Muscle layer of duodenum (tissue), 2 donors: ENCODE measurements around the gene SART3.
A peak's percentile ranks its signal among the peaks of the same experiment; 100 is the strongest.
"Not testable (repeated sequence)": the region's sequence is repeated elsewhere in the genome, so short reads cannot be mapped to it uniquely, and the experiment has no call there.

Experiments used
- H3K27ac ChIP-seq: one replicate; pipeline ENCODE4 v1.7.0; 2013; ENCODE audit warnings: mild to moderate bottlenecking, low read length
- H3K27me3 ChIP-seq: one replicate; pipeline ENCODE4 v1.7.0; 2013; ENCODE audit warnings: low read depth, mild to moderate bottlenecking, control low read depth, low read length
- H3K36me3 ChIP-seq, 2 donors: one replicate each; pipeline ENCODE4 v1.7.0; 2013; ENCODE audit warnings: low read length in 2 of 2, control low read depth in 1 of 2, mild to moderate bottlenecking in 1 of 2; ENCODE audit not compliant: insufficient read depth in 2 of 2, control insufficient read depth in 1 of 2
- H3K4me1 ChIP-seq, 2 donors: one replicate each; pipeline ENCODE4 v1.7.0; 2013; ENCODE audit warnings: low read length in 2 of 2, mild to moderate bottlenecking in 2 of 2, control low read depth in 1 of 2, moderate library complexity in 1 of 2; ENCODE audit not compliant: insufficient read depth in 2 of 2, control insufficient read depth in 1 of 2
- H3K4me3 ChIP-seq, 2 donors: one replicate each; pipeline ENCODE4 v1.7.0; 2013; ENCODE audit warnings: low read length in 2 of 2, low read depth in 1 of 2, mild to moderate bottlenecking in 1 of 2
- H3K9me3 ChIP-seq, 2 donors: one replicate each; pipeline ENCODE4 v1.7.0; 2013; ENCODE audit warnings: low read length in 2 of 2, control low read depth in 1 of 2, mild to moderate bottlenecking in 1 of 2; ENCODE audit not compliant: control insufficient read depth in 1 of 2
- donor health status: healthy.

SART3 gene

DNA sequence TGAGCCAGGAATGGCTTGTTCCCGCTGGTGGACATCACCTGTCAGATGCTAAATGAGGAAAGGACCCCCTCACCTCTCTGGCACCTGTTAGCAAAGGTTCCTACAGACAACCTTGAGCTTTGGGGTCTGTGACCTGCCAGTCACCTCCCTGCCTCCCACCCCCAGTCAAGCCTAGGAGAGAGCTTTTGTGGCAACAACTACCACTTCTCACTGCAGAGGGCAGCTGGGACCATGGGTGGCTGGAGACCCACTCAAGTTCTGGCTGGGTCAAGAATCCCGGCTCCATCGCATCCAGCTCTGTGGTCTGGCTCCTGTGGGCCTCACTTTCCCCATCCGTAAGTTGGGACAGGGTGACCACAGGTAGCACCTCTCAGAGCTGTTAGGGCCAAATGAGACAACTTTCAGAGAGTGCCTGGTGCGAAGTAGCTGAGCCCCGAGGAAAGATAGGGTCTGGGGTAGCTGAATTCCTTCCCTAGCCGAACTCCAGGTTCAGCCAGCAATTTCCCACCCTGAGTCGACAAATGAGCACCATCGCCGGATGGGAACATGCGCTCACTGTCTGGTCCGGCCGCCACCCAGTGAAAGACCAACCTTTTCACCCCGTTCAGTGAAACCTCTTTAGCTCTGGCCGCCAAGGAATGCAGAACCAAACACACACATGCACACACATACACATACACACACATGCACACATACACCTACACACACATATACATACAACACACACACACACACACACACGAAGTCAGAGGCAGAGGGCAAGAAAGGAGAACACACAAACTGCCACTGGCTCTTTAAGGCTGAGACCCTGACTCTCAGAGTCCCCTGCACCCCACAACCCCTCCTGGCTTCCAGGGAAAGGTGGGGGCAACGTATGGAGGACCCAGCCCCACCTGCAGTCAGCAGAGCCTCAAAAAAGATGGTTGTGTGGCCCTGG lies 35.0 kb upstream of the SART3 start:
- Histone ChIP-seq H3K4me1 (no peaks in the 10 kb centered on the region), H3K9me3 (no peaks in the 10 kb centered on the region), H3K4me3 (peak overlapping the region in 1 of 2 donors; percentile 42), H3K36me3 (no peaks in the 10 kb centered on the region), H3K27ac (no peak overlapping the region), H3K27me3 (no peaks in the 10 kb centered on the region)

GRCh38 chr12:108594960-108595710 lies 34.2 kb upstream of the SART3 start:
- Histone ChIP-seq H3K27me3 (no peaks in the 10 kb centered on the region), H3K27ac (no peak overlapping the region), H3K4me1 (no peaks in the 10 kb centered on the region), H3K9me3 (no peaks in the 10 kb centered on the region), H3K36me3 (no peaks in the 10 kb centered on the region), H3K4me3 (no peak overlapping the region)

- Histone ChIP-seq H3K36me3 (no peaks in the 10 kb centered on the region), H3K9me3 (no peaks in the 10 kb centered on the region), H3K4me1 (no peaks in the 10 kb centered on the region), H3K27ac (no peak overlapping the region), H3K4me3 (no peak overlapping the region), H3K27me3 (no peaks in the 10 kb centered on the region)
These were observed 33.4 kb upstream of the SART3 start for GRCh38 chr12:108594323-108594903.

GRCh38 chr12:108592033-108592909 lies 31.3 kb upstream of the SART3 start:
- no peaks in the 10 kb centered on the region for H3K4me1 ChIP-seq
- no peaks in the 10 kb centered on the region for H3K9me3 ChIP-seq
- H3K27ac ChIP-seq, result no peak overlapping the region
- no peaks in the 10 kb centered on the region for H3K27me3 ChIP-seq
- H3K4me3 ChIP-seq, result no peak overlapping the region
- H3K36me3 ChIP-seq, result no peaks in the 10 kb centered on the region

- Histone ChIP-seq H3K27ac (no peak overlapping the region), H3K27me3 (no peaks in the 10 kb centered on the region), H3K9me3 (no peaks in the 10 kb centered on the region), H3K36me3 (no peaks in the 10 kb centered on the region), H3K4me1 (no peaks in the 10 kb centered on the region), H3K4me3 (no peak overlapping the region)
These were observed 30.5 kb upstream of the SART3 start for GRCh38 chr12:108591267-108591980.

DNA sequence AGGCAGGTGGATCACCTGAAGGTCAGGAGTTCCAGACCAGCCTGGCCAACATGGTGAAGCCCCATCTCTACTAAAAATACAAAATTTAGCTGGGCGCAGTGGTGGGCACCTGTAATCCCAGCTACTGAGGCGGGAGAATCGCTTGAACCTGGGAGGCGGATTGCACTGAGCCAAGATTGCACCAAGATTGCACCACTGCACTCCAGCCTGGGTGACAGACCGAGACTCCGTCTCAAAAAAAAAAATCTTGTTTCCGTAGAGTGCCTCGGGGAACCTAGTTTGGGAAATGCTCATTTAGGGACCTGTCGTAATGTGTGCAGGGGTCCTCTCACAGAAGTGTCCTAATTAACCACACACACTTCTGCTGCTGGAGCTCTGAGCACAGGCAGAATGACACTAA lies 29.5 kb upstream of the SART3 start:
- H3K36me3 ChIP-seq, H3K4me3 ChIP-seq, H3K27ac ChIP-seq, H3K9me3 ChIP-seq, H3K27me3 ChIP-seq, H3K4me1 ChIP-seq: not testable (repeated sequence)

GRCh38 chr12:108589840-108590229 lies 28.9 kb upstream of the SART3 start:
- no peak overlapping the region for H3K4me3 ChIP-seq
- H3K27me3 ChIP-seq, result no peaks in the 10 kb centered on the region
- no peaks in the 10 kb centered on the region for H3K9me3 ChIP-seq
- H3K36me3 ChIP-seq, result no peaks in the 10 kb centered on the region
- H3K4me1 ChIP-seq, result no peaks in the 10 kb centered on the region
- no peak overlapping the region for H3K27ac ChIP-seq

DNA sequence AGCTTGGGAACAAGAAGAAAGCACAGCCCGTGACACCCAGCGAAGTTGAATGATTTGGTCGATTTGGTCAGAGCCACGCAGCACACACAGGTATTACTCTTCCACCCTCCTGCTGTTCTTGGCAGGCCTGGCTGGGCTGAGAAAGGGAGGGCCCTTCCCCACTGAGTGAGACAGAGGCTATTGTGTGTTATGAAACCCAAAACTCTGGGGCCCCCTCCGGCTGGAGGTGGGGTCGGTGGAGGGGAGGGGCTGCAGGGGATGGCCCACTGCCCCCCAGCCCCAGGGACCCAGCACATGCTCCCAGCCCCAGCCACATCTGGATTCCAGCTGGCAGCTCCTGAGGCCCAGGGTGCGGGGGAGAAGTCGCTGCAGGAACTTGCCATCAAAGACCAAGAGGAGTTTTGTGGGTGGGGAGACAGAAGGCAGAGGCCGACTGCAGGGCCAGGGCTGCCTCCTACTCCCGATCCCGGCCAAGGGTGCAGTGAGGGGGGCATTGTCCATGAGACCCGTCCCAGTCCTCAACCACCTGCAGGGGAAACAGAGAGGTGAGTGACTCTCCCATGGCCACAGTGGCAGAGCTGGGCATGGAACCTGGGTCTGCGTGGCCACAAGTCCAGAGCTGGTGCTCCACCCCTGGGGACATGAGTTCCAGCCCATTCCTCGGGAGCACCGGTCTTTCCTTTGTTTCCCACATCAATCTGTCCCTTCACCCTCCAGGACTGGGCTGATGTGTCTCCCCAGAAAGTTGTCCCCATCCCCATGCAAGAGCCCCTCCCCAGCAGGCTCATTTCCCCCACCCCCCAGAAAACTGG lies 28.3 kb upstream of the SART3 start:
- no peaks in the 10 kb centered on the region for H3K9me3 ChIP-seq
- H3K27ac ChIP-seq, result no peak overlapping the region
- H3K27me3 ChIP-seq, result no peaks in the 10 kb centered on the region
- H3K36me3 ChIP-seq, result no peaks in the 10 kb centered on the region
- no peaks in the 10 kb centered on the region for H3K4me1 ChIP-seq
- no peak overlapping the region for H3K4me3 ChIP-seq

- no peaks in the 10 kb centered on the region for H3K9me3 ChIP-seq
- H3K27me3 ChIP-seq, result no peaks in the 10 kb centered on the region
- H3K4me3 ChIP-seq, result no peak overlapping the region
- H3K27ac ChIP-seq, result no peak overlapping the region
- no peaks in the 10 kb centered on the region for H3K4me1 ChIP-seq
- no peaks in the 10 kb centered on the region for H3K36me3 ChIP-seq
These were observed 26.9 kb upstream of the SART3 start for GRCh38 chr12:108587826-108588225.

DNA sequence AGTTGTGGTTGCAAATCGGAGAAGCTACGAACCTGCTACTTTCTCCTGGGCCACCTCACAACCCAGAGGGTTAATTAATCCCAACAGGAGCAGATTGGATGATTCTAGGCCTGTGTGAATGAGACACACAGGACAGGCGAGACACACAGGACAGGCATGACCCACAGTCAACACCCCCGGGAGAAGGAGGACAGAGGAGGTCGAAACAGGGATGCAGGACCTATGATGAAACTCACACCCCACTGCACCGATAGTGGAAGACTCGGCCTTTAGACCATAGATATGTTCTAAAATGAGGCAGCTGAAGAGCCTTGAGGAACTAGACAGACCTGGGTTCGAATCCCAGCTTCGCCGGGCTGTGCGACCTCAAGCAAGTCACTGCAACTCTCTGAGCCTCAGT lies 25.3 kb upstream of the SART3 start:
- H3K4me1 ChIP-seq, result no peaks in the 10 kb centered on the region
- no peak overlapping the region for H3K27ac ChIP-seq
- no peaks in the 10 kb centered on the region for H3K9me3 ChIP-seq
- H3K4me3 ChIP-seq, result no peak overlapping the region
- H3K27me3 ChIP-seq, result no peaks in the 10 kb centered on the region
- H3K36me3 ChIP-seq, result no peaks in the 10 kb centered on the region
